Panc1 (cell line): ENCODE measurements around the gene FAM199X. TPM values are rescaled to one million over a fixed set of nuclear protein-coding genes. Genes with fewer than 3 reads are reported as not detected.

Source experiments
- ATAC-seq: fragments of 200-7000 bp; cut with Tn5 transposase; 2 replicates; pipeline ENCODE4 v1.9.1; 2020; ENCODE audit warnings: mild to moderate bottlenecking, moderate library complexity
- BruUV-seq: library from RNA; stranded (reverse); fragments of 400-500 nt; replicated peaks from 2 replicates; lab custom pipeline; 2021; lab: Mats Ljungman, UMichigan
- CTCF ChIA-PET: fragments of 300-600 bp; sonication (Branson Sonifier 250); formaldehyde crosslinking; loops from one replicate; lab custom pipeline; 2022; ENCODE audit warnings: antibody characterized with exemption; lab: Charles Lee
- POLR2A ChIA-PET: fragments of 300-600 bp; sonication (Branson Sonifier 250); formaldehyde crosslinking; loops from one replicate; lab custom pipeline; 2022; ENCODE audit warnings: antibody characterized with exemption; lab: Charles Lee
- DNase-seq: peaks from one replicate; pipeline ENCODE4 v3.0.0-alpha.2; 2010; ENCODE audit warnings: low read depth, low spot score
- H3K27ac ChIP-seq: 2 replicates; pipeline ENCODE4 v1.5.1; 2011; ENCODE audit warnings: mild to moderate bottlenecking, low read length, inconsistent platforms
- H3K27me3 ChIP-seq: fragments of 200-500 bp; sonication (Bioruptor generic); 2 replicates; pipeline ENCODE4 v1.6.0; 2014; ENCODE audit warnings: low read length, inconsistent platforms; ENCODE audit not compliant: control insufficient read depth, insufficient read depth
- H3K36me3 ChIP-seq: fragments of 200-500 bp; sonication (Bioruptor generic); 2 replicates; pipeline ENCODE4 v1.5.1; 2014; ENCODE audit warnings: inconsistent platforms, mild to moderate bottlenecking, low read length, moderate library complexity; ENCODE audit not compliant: control insufficient read depth, insufficient read depth
- H3K4me1 ChIP-seq: 2 replicates; pipeline ENCODE4 v1.5.1; 2011; ENCODE audit warnings: inconsistent platforms, mild to moderate bottlenecking, low read length, moderate library complexity; ENCODE audit not compliant: control insufficient read depth, insufficient read depth
- H3K4me3 ChIP-seq, 2 experiments: 2 replicates each; pipeline ENCODE4 v1.5.1; 2011 to 2012; ENCODE audit warnings: low read depth in 2 of 2, low read length in 2 of 2, mild to moderate bottlenecking in 2 of 2, inconsistent platforms in 1 of 2, moderate library complexity in 1 of 2
- H3K9me3 ChIP-seq: fragments of 200-500 bp; sonication (Bioruptor generic); 2 replicates; pipeline ENCODE4 v1.5.1; 2014; ENCODE audit warnings: low read depth, mild to moderate bottlenecking, inconsistent platforms, low read length, moderate library complexity; ENCODE audit not compliant: control insufficient read depth, insufficient read depth
- POLR2AphosphoS5 ChIP-seq: IDR thresholded peaks from 2 replicates; pipeline ENCODE4 v1.6.1; 2012; ENCODE audit warnings: mild to moderate bottlenecking, low read depth, low read length, moderate library complexity
- SIN3A ChIP-seq: IDR thresholded peaks from 2 replicates; pipeline ENCODE4 v1.6.1; 2012; ENCODE audit warnings: low read depth, mild to moderate bottlenecking, low read length, moderate library complexity, borderline replicate concordance; ENCODE audit not compliant: insufficient read depth
- TCF7L2 ChIP-seq: IDR thresholded peaks from 2 replicates; pipeline ENCODE4 v1.6.1; 2011; ENCODE audit warnings: mild to moderate bottlenecking, low read depth, low read length, inconsistent platforms
- in situ Hi-C: cut with HindIII; loops from 2 replicates; pipeline ENCODE4 v1.10.0; 2016; ENCODE audit warnings: low sequenced_read_pairs, low pct_unique_long_range_greater_than_20kb
- intact Hi-C: fragments of 100-400 bp; cut with micrococcal nuclease; formaldehyde crosslinking; loops from one replicate; pipeline ENCODE4 v1.10.0; 2022; ENCODE audit not compliant: unreplicated experiment
- total RNA-seq: library from RNA; stranded (reverse); gene quantifications from one replicate; pipeline ENCODE4 v1.2.1, GENCODE V29; 2021; ENCODE audit not compliant: unreplicated experiment
- TF ChIP-seq, protein P1 (sequence below), 2 experiments: IDR thresholded peaks; 2 replicates each; pipeline ENCODE4 v1.6.1; 2011 to 2012; ENCODE audit warnings: low read depth in 2 of 2, control low read depth in 1 of 2, low read length in 1 of 2, mild to moderate bottlenecking in 1 of 2, moderate library complexity in 1 of 2; ENCODE audit not compliant: insufficient read depth in 1 of 2
- TF ChIP-seq, protein P2 (sequence below): fragments of 450-650 bp; IDR thresholded peaks from 2 replicates; pipeline ENCODE4 v1.5.1; 2017; ENCODE audit warnings: mild to moderate bottlenecking

The FAM199X gene
- total RNA-seq, 1 experiment from 2014 or later: 56.8 TPM

DNA sequence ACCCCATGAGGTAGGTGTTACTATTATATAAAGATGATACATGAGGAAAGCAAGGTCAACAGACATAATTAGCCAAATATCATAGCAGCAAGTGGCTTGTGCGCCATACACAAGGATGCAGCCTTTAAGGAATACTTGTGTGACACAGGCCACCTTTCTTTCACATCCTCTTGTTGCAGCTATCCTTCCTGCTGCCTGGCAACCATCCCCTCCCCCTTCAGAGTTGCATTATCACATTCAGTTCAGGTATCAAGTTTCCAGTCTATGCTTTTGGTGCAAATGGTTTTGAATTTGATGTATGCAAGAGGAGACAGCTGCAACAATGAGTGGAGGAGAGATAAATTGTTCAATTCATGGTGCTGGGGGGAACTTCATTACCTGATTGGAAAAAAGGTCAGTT, 47.5 kb upstream of the FAM199X start:
- TF ChIP-seq TCF7L2 (no peak), SIN3A (no peak), POLR2AphosphoS5 (no peak)
- TF ChIP-seq, protein P1, sequence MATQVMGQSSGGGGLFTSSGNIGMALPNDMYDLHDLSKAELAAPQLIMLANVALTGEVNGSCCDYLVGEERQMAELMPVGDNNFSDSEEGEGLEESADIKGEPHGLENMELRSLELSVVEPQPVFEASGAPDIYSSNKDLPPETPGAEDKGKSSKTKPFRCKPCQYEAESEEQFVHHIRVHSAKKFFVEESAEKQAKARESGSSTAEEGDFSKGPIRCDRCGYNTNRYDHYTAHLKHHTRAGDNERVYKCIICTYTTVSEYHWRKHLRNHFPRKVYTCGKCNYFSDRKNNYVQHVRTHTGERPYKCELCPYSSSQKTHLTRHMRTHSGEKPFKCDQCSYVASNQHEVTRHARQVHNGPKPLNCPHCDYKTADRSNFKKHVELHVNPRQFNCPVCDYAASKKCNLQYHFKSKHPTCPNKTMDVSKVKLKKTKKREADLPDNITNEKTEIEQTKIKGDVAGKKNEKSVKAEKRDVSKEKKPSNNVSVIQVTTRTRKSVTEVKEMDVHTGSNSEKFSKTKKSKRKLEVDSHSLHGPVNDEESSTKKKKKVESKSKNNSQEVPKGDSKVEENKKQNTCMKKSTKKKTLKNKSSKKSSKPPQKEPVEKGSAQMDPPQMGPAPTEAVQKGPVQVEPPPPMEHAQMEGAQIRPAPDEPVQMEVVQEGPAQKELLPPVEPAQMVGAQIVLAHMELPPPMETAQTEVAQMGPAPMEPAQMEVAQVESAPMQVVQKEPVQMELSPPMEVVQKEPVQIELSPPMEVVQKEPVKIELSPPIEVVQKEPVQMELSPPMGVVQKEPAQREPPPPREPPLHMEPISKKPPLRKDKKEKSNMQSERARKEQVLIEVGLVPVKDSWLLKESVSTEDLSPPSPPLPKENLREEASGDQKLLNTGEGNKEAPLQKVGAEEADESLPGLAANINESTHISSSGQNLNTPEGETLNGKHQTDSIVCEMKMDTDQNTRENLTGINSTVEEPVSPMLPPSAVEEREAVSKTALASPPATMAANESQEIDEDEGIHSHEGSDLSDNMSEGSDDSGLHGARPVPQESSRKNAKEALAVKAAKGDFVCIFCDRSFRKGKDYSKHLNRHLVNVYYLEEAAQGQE (IDR thresholded peaks at IDR 0.05; ENCODE audit: insufficient read depth in 1 of 2, low read depth in 2 of 2, low read length in 1 of 2): no peak
- TF ChIP-seq, protein P2, sequence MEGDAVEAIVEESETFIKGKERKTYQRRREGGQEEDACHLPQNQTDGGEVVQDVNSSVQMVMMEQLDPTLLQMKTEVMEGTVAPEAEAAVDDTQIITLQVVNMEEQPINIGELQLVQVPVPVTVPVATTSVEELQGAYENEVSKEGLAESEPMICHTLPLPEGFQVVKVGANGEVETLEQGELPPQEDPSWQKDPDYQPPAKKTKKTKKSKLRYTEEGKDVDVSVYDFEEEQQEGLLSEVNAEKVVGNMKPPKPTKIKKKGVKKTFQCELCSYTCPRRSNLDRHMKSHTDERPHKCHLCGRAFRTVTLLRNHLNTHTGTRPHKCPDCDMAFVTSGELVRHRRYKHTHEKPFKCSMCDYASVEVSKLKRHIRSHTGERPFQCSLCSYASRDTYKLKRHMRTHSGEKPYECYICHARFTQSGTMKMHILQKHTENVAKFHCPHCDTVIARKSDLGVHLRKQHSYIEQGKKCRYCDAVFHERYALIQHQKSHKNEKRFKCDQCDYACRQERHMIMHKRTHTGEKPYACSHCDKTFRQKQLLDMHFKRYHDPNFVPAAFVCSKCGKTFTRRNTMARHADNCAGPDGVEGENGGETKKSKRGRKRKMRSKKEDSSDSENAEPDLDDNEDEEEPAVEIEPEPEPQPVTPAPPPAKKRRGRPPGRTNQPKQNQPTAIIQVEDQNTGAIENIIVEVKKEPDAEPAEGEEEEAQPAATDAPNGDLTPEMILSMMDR: no peak
- H3K27me3 ChIP-seq: no peaks in the 10 kb centered on the region
- ChIA-PET POLR2A (no interaction called here), CTCF (no interaction called here)
- no peaks in the 10 kb centered on the region for H3K36me3 ChIP-seq
- in situ Hi-C loops (no loop called here), intact Hi-C loops (no loop called here)
- H3K9me3 ChIP-seq: no peaks in the 10 kb centered on the region
- H3K4me3 ChIP-seq: no peak overlapping the region
- H3K27ac ChIP-seq: no peak overlapping the region
- no peak for DNase-seq
- no peak for ATAC-seq
- no peaks in the 10 kb centered on the region for H3K4me1 ChIP-seq
- BruUV-seq: no TSS peak

DNA sequence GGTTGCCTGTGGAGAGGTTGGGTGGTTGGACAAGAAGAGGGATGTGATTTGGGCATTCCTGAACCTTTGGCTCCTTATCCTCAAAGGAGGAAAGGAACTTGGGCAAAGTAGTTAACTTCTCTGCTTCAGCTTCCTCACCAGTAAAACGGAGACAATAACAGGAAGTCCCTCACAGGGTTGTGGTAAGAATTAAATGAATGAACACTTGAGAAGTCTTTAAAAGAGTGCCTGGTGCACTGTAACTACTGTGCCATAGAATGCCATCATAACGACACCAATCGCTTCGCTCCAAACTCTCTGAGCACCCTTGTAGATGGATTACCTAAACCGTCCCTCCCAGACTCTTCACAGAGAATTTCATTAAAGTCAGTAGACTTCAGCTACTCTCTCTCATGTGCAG, 43.4 kb upstream of the FAM199X start:
- in situ Hi-C loops: no loop called here
- Histone ChIP-seq H3K27ac (no peak overlapping the region), H3K27me3 (no peaks in the 10 kb centered on the region), H3K9me3 (no peaks in the 10 kb centered on the region), H3K36me3 (no peaks in the 10 kb centered on the region), H3K4me1 (no peaks in the 10 kb centered on the region), H3K4me3 (no peak overlapping the region)
- CTCF ChIA-PET: no interaction called here
- no peak for TF ChIP-seq POLR2AphosphoS5
- ATAC-seq (no peak), DNase-seq (no peak)
- POLR2A ChIA-PET: no interaction called here
- intact Hi-C loops: no loop called here
- no TSS peak for BruUV-seq

DNA sequence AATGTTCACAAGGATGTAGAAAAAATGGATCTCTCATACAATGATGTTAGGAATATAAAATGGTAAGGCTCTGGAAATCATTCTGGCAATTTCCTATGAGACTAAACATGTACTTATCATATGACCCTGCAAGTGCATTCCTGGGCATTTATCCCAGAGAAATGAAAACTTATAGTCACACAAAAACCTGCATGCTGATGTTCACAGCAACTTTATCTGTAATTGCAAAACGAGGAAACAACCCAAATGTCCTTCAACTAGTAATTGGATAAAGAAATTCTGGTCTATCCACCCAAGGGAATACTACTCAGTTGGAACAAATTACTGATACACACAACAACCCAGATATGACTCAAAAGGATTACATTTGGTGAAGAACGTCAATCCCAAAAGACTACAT, 39.4 kb upstream of the FAM199X start:
- no peaks in the 10 kb centered on the region for H3K36me3 ChIP-seq
- intact Hi-C loops: no loop called here
- DNase-seq: no peak
- TF ChIP-seq SIN3A (no peak), POLR2AphosphoS5 (no peak), TCF7L2 (no peak)
- TF ChIP-seq, protein P1 (IDR thresholded peaks at IDR 0.05; ENCODE audit: insufficient read depth in 1 of 2, low read depth in 2 of 2, low read length in 1 of 2): no peak
- TF ChIP-seq, protein P2: no peak
- no peaks in the 10 kb centered on the region for H3K4me1 ChIP-seq
- no peak overlapping the region for H3K4me3 ChIP-seq
- H3K9me3 ChIP-seq: no peaks in the 10 kb centered on the region
- ChIA-PET CTCF (no interaction called here), POLR2A (no interaction called here)
- in situ Hi-C loops: no loop called here
- BruUV-seq: no TSS peak
- no peak for ATAC-seq
- H3K27me3 ChIP-seq: no peaks in the 10 kb centered on the region
- no peak overlapping the region for H3K27ac ChIP-seq
